TTC549 (cell line): Measurements from ENCODE around the gene KRT78.

ENCODE experiments used
- FAIRE-seq: peaks from 2 replicates; lab custom pipeline; 2012; peaks lifted over from hg19 to GRCh38; lab: Jason Lieb, UNC

Gene KRT78

DNA sequence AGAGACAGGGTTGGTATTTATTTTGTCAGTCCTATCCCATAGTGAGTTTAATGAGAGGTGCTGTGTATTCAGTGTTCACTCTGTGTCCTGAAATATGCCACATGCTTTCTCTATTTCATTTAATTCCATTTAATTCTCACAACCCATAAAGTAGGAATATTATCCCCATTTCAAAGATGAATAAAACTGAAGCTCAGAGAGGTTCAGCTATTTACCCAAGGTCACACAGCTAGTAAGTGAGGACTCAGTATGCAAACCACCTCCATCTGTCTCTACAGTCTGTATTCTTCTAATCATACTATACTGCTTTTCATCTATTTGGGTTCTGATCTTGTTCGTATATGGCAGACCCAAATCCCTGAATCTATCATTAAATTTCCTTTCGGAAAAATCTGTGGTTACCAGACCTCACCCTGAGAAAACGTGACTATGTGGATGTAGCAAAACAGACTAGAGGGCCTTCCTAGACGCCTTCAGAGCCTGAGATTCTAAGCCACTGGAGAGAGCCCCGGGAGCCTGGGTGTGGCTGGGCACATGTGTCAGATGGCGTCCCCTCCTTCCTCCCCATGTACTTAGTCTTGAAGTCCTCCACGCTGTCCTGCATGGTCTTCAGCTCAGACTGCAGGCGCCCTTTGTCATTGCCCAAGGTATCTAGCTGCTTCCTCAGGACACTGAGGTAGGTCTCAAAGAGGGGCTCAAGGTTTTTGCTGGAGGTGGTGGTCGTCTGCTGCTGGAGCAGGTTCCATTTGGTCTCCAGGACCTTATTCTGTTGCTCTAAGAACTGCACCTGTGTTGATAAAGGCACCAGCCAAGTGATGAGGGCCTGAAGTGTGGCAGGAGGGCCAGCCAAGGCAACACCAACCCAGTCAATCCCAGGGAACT lies 37.4 kb downstream of the KRT78 start:
- FAIRE-seq, result no peak

DNA sequence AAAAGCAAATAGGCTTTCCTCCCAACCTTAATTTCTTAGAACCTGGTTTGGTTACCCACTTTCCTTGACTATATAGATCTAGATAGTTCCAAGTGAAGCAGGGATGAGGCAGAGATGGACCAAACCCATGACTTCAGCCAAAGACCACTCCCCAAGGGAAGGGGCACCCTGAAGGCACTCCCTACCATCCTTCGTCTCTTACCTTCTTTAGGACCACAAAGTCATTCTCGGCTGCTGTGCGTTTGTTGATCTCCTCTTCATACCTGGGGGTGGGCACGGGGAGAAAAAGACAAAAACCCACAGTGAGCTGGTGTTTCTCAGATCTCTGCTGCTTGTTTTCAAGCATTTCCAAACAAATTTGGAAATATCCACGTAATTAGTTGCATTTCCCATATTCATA lies 38.2 kb downstream of the KRT78 start:
- FAIRE-seq, result no peak

DNA sequence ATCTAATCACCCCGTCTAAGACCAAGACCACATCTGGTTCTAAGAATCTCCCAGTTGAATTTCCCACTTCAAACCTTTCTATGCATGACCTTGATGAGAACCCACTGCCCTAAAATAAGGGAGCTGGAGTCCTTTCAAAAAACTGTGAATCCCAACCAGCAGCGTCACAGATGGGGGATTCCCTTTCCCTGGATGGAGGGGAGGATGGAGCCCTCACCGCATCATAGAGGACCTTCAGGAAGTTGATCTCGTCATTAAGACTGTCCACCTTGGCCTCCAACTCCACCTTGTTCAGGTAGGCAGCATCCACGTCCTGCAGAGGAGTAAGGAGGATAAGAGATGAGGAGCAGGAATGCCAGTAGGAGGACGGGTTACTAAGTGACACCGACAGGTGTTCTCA lies 39.6 kb downstream of the KRT78 start:
- no peak for FAIRE-seq

DNA sequence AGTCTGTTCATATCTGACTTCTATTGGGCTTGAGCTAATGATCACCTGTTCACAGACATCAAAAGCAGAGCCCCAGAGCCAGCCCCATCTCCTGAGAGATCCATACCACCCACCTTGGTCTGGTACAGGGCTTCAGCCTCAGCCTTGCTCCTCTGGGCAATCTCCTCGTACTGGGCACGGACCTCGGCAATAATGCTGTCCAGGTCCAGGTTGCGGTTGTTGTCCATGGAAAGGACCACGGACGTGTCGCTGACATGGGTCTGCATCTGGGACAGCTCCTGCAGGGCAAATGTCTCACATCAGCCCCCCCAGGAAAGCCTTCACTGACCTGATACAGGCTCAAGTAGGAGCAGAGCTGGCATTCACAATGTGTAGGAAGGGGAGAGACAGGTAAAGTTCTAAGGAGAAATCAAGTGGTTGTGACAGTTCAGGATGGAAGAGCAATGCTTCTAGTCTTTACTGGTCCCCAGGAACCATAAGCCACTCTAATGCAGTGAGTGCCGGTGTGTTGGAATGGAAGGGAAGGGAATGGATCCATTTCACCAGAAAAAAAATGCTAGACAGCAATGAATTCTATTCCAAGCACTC lies 40.1 kb downstream of the KRT78 start:
- no peak for FAIRE-seq

DNA sequence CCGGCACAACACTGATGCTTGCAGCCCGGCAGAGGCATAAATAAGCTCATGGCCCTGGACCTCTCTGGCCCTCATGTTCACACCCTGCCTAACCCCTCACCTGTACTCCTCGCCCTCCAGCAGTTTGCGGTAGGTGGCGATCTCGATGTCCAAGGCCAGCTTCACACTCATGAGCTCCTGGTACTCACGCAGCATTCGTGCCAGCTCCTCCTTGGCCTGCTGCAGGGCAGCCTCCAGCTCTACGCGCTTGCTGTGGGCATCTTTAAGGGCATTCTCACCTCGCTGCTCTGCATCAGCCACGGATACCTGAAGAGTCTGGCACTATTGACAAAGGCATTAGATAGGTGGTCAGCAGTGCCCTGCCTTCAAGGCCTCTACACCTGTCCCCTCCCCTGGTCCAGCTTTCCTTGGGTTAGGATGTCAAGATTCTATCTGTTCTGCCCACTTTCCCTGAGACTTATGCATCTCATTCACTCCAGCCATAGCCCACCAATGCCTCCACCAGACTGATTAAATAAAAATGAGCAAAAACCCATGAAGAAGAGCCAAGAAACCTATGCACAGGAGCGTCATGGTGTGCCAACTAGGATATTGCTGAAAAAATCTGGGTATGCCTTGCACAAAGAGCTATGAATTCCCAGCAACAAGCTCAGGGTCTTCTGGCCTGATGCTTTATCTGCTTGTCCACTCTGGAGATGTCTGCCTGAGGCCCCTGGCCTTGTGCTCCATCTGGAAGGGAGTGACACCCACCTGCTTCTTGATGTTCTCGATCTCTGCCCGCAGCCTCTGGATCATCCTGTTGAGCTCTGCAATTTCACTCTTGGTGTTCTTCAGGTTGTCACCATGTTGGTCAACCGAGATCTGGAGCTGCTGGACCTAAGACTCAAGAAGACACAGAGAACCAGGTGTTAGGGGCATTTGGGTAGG lies 41.0 kb downstream of the KRT78 start:
- no peak for FAIRE-seq

DNA sequence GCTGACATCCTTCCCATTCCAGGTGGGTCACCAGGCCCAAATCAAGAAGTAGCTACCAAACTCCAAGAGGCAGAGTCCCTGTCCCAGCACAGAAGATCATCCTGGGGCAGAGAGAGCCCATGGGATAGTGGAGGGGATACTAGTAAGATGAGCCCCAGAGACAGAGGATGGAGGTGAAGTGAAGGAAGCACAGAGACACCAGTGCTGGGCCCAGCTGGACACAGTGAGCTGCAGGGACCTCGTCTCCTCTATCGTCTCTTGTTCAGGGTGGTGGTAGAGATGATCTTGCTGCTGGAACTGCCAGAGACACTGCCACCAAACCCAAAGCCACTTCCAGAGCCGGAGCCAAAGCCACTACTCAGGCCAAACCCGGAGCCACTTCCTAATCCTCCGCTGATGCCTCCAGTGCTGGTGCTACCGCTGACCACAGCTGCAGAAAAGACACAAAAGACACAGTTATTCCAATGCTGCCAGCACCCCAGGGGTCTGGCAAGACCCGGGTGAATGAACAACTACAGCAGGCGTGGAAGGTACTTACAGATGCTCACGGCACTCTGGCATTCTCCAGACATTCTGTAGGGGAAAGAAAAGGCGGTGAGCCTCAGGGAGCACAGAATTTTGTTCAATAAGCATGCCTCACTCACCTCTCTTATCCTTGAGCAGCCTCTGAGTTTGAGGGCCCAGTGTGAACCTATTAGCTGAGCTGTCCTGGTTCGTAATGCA lies 41.8 kb downstream of the KRT78 start:
- FAIRE-seq, result no peak

DNA sequence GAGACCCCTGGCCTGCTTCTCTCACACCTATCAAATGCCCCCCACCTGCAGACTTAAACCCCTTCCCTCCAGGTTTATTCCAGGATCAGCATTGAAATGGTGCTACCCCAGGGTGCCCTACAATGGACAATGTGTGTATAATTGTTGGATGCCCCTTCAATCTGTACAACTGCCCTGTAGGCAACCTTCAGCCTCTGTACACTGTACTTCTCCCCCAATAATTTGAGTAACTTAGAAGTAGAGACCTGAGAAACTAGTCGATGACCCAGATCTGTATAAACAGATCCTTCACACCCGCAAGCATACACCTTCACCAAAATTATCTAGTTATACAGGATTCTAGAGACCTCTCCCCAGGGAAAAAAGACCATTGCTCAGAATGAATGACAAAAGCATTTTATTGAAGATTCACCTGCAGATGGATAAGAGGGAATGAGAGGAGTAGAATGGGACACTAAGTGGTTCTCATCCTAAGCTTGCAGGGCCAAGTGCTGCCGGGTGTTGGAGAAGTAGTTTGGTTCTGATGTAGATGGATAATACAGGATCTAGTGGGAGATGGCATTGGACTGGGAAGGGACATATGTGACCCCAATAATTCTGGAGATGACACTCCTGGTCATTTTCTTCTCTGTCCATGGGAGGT lies 42.5 kb downstream of the KRT78 start:
- FAIRE-seq, result no peak

DNA sequence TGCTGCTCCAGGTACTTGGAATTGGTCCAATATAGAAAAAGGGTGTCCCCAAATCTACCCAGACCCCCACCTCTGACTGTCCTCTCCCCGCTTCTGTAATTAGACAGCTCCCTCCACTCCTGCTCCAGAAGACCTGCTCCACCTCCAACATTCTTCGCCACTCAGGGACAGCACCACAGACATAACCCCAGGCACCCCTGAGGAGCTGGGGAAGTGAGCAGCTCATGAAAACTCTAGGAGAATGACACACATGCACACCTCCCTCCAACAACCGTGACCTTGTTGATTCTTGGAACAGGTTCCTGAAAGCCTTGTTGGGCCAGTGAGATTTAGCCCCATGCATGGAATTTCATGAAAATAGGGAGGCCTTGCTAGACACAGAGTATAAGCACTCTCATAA lies 43.1 kb downstream of the KRT78 start:
- FAIRE-seq, result no peak

DNA sequence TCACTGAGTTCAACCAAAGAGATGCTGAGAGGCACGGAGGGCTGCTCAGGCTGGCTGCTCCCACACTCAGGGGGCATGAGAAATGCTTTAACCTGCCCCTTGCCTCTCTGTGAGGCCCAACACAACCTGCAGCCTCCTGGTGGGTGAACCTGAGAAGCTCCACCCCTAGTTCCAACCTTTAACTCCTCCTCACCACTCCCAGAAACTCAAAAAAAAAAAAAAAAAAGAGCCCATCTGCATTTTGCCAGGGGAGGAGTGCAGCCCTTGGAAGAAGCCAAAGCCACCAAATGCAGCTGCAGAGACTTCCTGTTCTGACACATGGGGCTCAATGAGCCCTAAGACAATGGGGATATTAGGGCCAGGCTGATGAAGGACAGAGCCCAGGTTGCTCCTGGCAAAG lies 43.8 kb downstream of the KRT78 start:
- FAIRE-seq, result no peak

DNA sequence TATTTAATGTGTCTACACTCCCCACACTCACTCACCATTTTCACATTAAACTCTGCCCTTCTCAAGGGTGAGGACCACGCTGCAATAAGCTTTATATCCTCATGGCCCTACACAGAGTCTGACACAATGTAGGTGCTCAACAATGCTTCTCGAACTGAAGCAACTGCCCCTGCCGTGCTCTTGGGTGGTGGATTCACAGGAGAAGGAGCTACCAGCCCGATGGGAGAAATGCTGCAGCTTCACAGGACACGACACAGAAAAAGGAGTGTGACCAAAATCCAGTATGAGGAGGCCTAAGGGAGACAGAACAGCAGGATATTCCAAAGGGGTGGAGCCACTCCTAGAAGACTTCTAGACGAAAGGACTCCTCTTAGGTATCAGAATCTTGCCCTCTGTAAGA lies 46.4 kb downstream of the KRT78 start:
- no peak for FAIRE-seq

DNA sequence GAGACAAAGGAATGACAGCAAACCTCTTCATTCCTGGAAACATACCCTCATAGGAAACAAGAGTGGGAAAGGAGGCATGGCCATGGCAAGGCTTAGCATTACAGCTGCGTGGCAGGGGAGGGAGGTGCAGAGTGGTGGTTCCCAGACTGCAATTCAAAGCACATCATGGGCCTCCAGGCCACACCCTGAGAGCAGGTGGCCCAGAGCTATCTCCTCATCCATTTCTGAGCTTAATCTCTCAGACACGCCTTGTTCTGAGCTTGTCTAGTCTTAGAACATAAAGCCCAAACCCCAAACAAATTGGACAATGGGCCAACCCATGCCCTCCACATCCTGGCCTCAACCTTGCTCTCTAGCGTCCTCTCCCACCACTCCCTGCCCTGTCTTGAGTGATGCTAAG lies 47.0 kb downstream of the KRT78 start:
- FAIRE-seq, result no peak

DNA sequence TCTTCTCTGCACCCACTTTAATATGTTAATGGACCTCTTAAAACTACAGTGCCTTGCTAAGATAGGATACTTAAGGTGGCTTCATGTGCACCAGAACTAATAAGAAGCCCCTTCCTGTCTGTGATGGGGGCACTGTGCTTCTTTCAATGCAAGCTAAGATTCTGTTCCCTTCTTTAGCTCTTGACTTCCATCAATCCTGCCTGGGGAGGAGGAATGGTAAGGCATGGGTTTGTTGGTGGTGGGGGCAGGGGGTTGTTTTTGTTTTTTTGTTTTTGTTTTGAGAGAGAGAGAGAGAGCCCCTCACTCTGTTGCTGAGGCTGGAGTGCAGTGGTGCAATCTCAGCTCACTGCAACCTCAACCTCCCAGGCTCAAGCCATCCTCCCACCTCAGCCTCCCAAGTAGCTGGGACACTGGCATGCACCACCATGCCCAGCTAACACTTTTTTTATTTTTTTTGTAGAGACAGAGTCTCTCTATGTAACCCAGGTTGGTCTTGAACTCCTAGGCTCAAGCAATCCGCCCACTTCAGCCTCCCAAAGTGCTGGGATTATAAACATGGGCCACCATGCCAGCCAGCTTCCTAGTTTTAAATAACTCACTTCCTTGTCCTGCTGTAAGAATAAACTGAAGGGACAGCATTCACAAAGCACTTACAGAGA lies 48.4 kb downstream of the KRT78 start:
- FAIRE-seq, result no peak

DNA sequence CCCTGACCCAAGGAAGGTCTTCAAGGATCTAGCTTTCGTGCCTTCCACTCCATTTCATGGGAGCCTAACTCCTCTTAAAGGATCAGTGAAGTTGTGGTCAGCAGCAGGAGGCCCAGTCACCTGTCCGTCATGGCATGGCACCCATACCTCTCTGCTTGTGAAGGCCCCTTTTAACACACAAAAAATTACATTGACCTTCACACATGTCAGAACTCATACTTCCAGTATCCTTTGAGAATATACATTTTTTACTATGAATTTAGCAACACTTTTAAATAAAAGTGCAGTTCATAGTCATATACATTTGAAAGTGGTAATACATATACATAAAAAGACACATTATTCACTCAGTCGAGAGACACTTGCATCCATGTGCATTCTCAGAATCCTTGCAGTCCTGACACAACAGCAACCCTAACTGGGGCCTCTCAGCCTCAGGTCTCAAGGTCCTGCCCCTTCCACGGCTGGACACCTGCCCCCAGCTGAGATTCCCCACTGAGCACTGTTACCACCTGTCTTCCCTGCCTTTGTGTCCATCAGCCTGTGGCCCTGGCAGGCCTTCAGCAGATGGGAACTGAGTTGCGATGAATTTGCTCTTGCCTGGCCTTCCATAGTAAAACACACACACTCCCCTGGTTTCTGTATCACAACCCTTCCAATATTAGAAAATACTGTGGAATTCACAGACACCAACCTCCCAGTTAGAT lies 49.1 kb downstream of the KRT78 start:
- FAIRE-seq, result no peak

DNA sequence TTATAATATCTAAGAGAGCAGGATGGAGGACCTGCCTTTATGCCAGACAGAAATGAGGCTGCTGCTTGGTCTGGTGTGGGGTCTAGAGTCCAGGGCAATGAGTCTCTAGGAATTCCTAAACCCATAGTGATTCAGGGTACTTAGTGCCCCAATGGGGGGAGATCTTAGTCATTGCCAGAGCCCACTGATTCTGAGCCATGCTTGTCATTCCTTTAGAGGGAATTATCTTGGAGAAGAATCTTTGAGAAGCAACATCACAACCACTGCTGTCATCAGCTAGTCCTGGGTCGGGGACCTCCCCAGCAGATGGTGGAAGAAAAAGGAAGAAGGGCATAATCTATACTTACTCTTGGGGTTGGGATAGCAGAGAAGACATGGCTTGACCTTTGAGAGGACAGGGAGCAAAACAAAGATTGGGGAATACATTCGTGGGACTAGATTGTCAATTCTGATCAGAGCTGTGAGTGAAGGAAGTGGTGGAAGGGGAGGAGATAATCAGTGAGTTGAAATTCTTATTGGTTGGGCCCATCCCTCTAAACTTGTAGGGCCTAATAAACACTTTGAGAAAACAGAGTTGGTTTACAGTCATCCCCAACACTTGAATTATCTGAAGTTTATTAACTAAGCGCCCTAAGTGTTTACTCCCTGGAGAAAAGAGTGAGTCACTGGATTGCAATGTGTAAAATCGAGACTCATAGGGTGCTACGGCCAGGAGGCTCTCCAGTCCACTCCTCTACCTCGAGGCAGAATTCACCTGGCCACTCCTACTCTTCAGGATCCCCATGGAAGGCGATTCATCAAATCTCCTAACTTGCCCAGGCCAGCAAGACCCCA lies 49.9 kb downstream of the KRT78 start:
- no peak for FAIRE-seq

DNA sequence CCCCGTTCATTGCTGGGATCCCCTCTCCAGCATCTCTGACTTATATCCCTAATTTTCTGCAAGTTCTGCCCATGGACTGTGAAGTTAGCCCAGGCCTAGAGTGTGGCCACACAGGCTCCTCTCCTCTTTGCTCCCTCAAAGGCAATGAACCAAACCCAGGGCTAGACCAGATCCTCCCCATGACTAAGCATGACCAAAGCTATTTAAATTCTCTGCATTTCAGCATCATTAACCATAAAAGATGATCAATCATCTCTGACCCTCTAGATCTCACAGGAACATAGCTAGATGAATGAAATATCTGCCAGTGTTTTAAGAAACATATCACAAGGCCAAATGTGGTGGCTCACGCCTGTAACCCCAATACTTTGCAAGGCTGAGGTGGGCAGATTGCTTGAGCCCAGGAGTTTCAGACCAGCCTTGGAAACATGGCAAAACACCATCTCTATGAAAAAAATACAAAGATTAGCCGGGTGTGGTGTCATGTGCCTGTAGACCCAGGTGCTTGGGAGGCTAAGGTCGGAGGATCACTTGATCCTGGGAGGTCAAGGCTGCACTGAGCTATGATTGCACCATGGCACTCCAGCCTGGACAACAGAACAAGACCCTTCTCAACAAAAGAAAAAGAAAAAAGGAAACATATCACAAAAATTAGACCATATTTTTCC lies 50.7 kb downstream of the KRT78 start:
- FAIRE-seq, result no peak

DNA sequence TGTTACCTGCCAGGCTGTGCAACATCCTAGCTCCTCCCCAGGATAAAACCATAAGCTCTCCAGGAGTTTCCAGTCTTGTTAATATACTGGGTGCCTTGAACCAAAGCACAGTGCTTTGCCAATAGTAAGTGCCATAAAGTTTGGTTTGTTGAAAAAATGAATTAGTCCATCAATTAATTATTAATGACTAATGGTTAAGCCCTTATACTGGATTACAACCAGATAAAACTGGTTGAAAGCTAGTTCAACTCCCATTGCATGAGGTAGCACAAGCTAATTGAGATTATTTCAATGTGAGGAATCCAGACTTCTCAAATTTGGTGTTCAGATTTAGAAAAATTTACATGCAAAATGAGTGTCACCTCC lies 51.3 kb downstream of the KRT78 start:
- FAIRE-seq, result no peak

DNA sequence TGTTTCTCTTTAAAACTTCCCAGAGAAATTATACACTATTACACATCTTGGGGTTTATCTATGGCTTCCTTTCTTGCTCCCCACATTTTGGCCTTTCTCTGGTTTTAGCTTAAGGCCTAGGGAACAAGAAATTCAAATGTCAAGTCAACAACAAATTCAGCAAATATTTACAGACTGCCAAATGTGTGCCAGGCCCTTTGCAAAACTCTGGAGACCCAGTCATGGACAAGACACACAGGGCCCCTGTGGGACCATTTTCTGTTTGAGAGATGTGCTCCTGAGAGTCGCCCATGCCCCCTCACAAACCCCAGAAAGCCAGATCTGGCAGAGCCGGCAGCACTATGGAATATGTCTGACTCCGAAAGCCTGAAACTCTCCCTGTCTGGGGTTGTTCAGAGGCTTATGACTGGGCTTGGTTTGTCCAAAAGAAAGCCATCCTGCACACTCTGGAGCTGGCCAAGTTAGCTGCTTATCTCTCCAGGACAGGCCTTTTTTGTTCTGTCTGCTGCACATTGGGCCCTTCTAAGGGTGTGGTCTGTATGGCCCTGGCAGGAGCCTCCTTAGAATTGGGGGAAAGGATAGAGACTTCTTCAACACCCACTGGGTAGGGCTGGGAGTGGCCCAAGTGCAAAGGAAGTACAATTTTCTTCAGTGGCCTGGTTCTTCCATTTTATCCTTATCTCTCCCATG lies 51.8 kb downstream of the KRT78 start:
- FAIRE-seq, result no peak

DNA sequence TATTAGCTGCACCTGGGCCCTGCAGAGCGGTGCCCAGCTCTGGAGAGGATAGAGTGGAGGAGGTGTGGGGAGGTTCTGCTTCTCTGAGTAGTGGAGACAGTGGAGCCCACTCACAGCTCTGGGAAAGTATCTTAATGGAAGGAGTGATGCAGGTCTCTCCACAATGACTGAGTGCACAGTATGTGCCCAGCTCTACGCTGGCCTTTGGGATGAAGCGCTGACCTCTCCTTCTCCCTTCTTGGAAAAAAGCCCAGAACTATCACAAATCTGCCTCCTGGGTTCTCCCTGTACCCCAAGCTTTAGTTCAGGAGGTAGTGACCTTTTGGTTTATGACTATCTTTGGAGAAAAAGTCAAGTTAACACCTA lies 52.4 kb downstream of the KRT78 start:
- FAIRE-seq, result no peak
